CD14-positive monocyte (primary cell): ENCODE data around the gene ALG1. TPM values are rescaled to one million over a fixed set of nuclear protein-coding genes. Genes with fewer than 3 reads are reported as not detected.
A peak's percentile ranks its signal among the peaks of the same experiment; 100 is the strongest.

Experiments used
- DNase-seq, 3 donors: peaks; one replicate each; pipeline ENCODE4 v3.0.0-alpha.2; 2011 to 2022
- H2AFZ ChIP-seq: 2 replicates; pipeline ENCODE4 v1.6.0; 2012; ENCODE audit warnings: mild to moderate bottlenecking, low read depth, low read length, inconsistent platforms; ENCODE audit not compliant: insufficient read depth, poor library complexity, severe bottlenecking
- H3K27ac ChIP-seq, 2 donors: 1 replicate in 1 of 2; 2 replicates in 1 of 2; pipeline ENCODE4 v1.5.1; 2012 to 2013; ENCODE audit warnings: low read length in 2 of 2, control low read depth in 1 of 2, inconsistent platforms in 1 of 2, low read depth in 1 of 2, mild to moderate bottlenecking in 1 of 2
- H3K27me3 ChIP-seq, 2 donors: one replicate each; pipeline versions ENCODE4 v1.6.0 to v1.6.1; 2011 to 2013; ENCODE audit warnings: low read length in 2 of 2; ENCODE audit not compliant: control insufficient read depth in 2 of 2, insufficient read depth in 2 of 2
- H3K36me3 ChIP-seq, 2 donors: replicated peaks in 1 of 2; 1 replicate in 1 of 2; 2 replicates in 1 of 2; pipeline versions ENCODE4 v1.5.1 to v1.6.1; 2012 to 2013; ENCODE audit warnings: low read length in 2 of 2, control low read depth in 1 of 2, inconsistent platforms in 1 of 2, mild to moderate bottlenecking in 1 of 2; ENCODE audit not compliant: insufficient read depth in 2 of 2, control insufficient read depth in 1 of 2
- H3K4me1 ChIP-seq, 2 donors: 1 replicate in 1 of 2; 2 replicates in 1 of 2; pipeline versions ENCODE4 v1.5.1 to v1.6.1; 2012 to 2013; ENCODE audit warnings: low read length in 2 of 2, control low read depth in 1 of 2, inconsistent platforms in 1 of 2, mild to moderate bottlenecking in 1 of 2, moderate library complexity in 1 of 2; ENCODE audit not compliant: insufficient read depth in 2 of 2, control insufficient read depth in 1 of 2
- H3K4me2 ChIP-seq: replicated peaks from 2 replicates; pipeline ENCODE3; 2012; ENCODE audit warnings: low read length, moderate library complexity, mild to moderate bottlenecking; ENCODE audit not compliant: poor library complexity, severe bottlenecking; ENCODE audit errors: extremely low read depth
- H3K4me3 ChIP-seq, 3 experiments: fragments of 200-600 bp in 1 of 3; sonication (generic) in 1 of 3; replicated peaks in 1 of 3; 1 replicate in 2 of 3; 2 replicates in 1 of 3; pipeline ENCODE4 v1.5.1; 2011 to 2013; ENCODE audit warnings: low read length in 3 of 3, mild to moderate bottlenecking in 3 of 3, control low read depth in 2 of 3, low read depth in 2 of 3, inconsistent platforms in 1 of 3, moderate library complexity in 1 of 3
- H3K79me2 ChIP-seq: 2 replicates; pipeline ENCODE4 v1.6.0; 2012; ENCODE audit warnings: mild to moderate bottlenecking, control low read depth, inconsistent platforms, low read length, moderate library complexity; ENCODE audit not compliant: insufficient read depth
- H3K9ac ChIP-seq: 2 replicates; pipeline ENCODE4 v1.6.0; 2017; ENCODE audit warnings: low read length, mild to moderate bottlenecking; ENCODE audit not compliant: insufficient read depth, poor library complexity, severe bottlenecking
- H3K9me3 ChIP-seq, 2 donors: replicated peaks in 1 of 2; 1 replicate in 1 of 2; 2 replicates in 1 of 2; pipeline versions ENCODE4 v1.5.1 to v1.6.1; 2012 to 2013; ENCODE audit warnings: low read length in 2 of 2, control low read depth in 1 of 2; ENCODE audit not compliant: control insufficient read depth in 1 of 2, insufficient read depth in 1 of 2
- H4K20me1 ChIP-seq: 2 replicates; pipeline ENCODE4 v1.6.0; 2012; ENCODE audit warnings: mild to moderate bottlenecking, low read length, control low read depth, moderate library complexity; ENCODE audit not compliant: insufficient read depth
- H3K27ac Mint-ChIP-seq, 7 donors: one replicate each; pipeline ENCODE4 v1.8.0; 2020; ENCODE audit warnings: mild to moderate bottlenecking in 7 of 7, mixed read lengths in 7 of 7, moderate library complexity in 6 of 7, inconsistent platforms in 2 of 7
- H3K27me3 Mint-ChIP-seq, 3 donors: one replicate each; pipeline ENCODE4 v1.8.0; 2021 to 2022; ENCODE audit warnings: low read depth in 3 of 3, mild to moderate bottlenecking in 3 of 3, mixed read lengths in 3 of 3, moderate library complexity in 3 of 3, inconsistent platforms in 1 of 3
- H3K36me3 Mint-ChIP-seq, 2 donors: one replicate each; pipeline ENCODE4 v1.8.0; 2020; ENCODE audit warnings: mixed read lengths in 2 of 2, inconsistent platforms in 1 of 2, mild to moderate bottlenecking in 1 of 2
- H3K4me1 Mint-ChIP-seq: one replicate; pipeline ENCODE4 v1.8.0; 2020; ENCODE audit warnings: mild to moderate bottlenecking, mixed read lengths
- H3K4me3 Mint-ChIP-seq, 2 donors: one replicate each; pipeline ENCODE4 v1.8.0; 2020; ENCODE audit warnings: mild to moderate bottlenecking in 2 of 2, mixed read lengths in 2 of 2, moderate library complexity in 1 of 2
- H3K9me3 Mint-ChIP-seq, 7 donors: one replicate each; pipeline ENCODE4 v1.8.0; 2020 to 2022; ENCODE audit warnings: mixed read lengths in 7 of 7, mild to moderate bottlenecking in 6 of 7, moderate library complexity in 6 of 7, inconsistent platforms in 2 of 7
- WGBS: methylation state at CpG from one replicate; pipeline ENCODE4 v1.1.5; 2013; ENCODE audit warnings: missing lambda C conversion rate; ENCODE audit not compliant: insufficient coverage; 5-methylcytosine and 5-hydroxymethylcytosine counted together
- intact Hi-C, 2 donors: fragments of 100-400 bp; cut with micrococcal nuclease; formaldehyde crosslinking; loops; one replicate each; pipeline versions ENCODE4 v1.15.0 to v1.15.1; 2023
- polyA minus RNA-seq: library from RNA; depleted of rRNA, polyadenylated mRNA; stranded (reverse); fragments of >200 nt; gene quantifications from 2 replicates; pipeline ENCODE4 v1.2.3, GENCODE V29; 2012
- polyA plus RNA-seq, 3 donors: library from polyadenylated mRNA; depleted of rRNA in 1 of 3; unstranded in 2 of 3; stranded (reverse) in 1 of 3; fragments of 300-500 nt in 2 of 3; fragments of >200 nt in 1 of 3; fragmentation: Illumina TruSeq in 2 of 3; gene quantifications; 1 replicate in 2 of 3; 2 replicates in 1 of 3; pipeline ENCODE4 v1.2.3, GENCODE V29; 2012 to 2021
- total RNA-seq, 12 experiments: library from RNA in 1 of 12; stranded (reverse) in 1 of 12; fragments of 120-200 nt in 1 of 12; gene quantifications; one replicate each; pipeline ENCODE4 v1.2.4 and lab custom pipeline; 2013 to 2026; ENCODE audit warnings: mixed read lengths in 6 of 12, inconsistent platforms in 1 of 12
- TF ChIP-seq, protein P1 (sequence below): fragments of 200-600 bp; IDR thresholded peaks from one replicate; pipeline ENCODE4 v1.8.0; 2022; ENCODE audit warnings: antibody characterized with exemption, mild to moderate bottlenecking

The ALG1 gene, protein sequence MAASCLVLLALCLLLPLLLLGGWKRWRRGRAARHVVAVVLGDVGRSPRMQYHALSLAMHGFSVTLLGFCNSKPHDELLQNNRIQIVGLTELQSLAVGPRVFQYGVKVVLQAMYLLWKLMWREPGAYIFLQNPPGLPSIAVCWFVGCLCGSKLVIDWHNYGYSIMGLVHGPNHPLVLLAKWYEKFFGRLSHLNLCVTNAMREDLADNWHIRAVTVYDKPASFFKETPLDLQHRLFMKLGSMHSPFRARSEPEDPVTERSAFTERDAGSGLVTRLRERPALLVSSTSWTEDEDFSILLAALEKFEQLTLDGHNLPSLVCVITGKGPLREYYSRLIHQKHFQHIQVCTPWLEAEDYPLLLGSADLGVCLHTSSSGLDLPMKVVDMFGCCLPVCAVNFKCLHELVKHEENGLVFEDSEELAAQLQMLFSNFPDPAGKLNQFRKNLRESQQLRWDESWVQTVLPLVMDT
- total RNA-seq (2013): 13.5 TPM
- polyA plus RNA-seq (10 to 100 TPM in 2 of 3 donors, 1 to 10 TPM in 1; 9.3 to 31.0 (median 25.2) TPM), polyA minus RNA-seq (8.9 and 10.9 TPM in 2 replicates), total RNA-seq (lab: John Stamatoyannopoulos, UW) (1.2 to 10.2 (median 6.1) reads per million in 11 experiments)

DNA sequence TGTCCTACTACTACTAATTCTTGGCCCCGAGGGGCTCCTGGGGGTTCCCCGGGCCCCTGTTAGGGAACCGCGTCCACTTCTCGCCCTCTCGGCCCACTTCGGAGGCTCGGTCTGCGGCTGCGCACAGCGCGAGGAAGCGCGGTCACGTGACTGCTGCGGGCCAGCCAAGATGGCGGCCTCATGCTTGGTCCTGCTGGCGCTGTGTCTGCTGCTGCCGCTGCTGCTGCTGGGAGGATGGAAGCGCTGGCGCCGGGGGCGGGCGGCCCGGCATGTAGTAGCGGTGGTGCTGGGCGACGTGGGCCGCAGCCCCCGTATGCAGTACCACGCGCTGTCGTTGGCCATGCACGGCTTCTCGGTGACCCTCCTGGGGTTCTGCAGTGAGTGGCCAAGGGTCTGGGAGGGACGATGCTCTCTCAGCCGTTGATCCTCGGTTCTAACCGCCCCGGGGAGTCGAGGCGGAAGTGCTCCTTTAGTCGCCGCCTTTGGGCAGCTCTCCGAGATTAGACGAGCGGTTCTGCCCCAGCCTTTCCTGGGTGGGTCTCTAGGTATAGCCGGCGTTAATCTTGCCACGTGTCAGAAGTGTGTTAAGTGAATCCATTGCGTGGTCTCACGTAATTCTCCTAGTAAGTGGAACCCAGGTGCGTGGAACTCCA, at the start of gene ALG1:
ALG1 (plus strand) TSS at position 163 of the 653 bp plus-strand sequence; CDS start at position 170, 7 bp downstream.
- H3K4me3 ChIP-seq: peak within 1 kb of the TSS; percentile 57 to 83 (median 67)
- DNase-seq: peak; percentile 82 to 88 (median 86)
- intact Hi-C loops: no loop called here
- H3K79me2 ChIP-seq: peaks cover 9% of the 10 kb centered on the region
- H4K20me1 ChIP-seq: no peaks in the 10 kb centered on the region
- under 1% methylated on average over 53 of the region's 53 CpGs for WGBS
- Mint-ChIP-seq H3K27ac (peak within 1 kb of the TSS; percentile 90 to 96 (median 93)), H3K27me3 (peaks cover 0 to 4% (median 0%) of the 10 kb centered on the region in 3 donors), H3K9me3 (peaks cover 0 to 3% (median 0%) of the 10 kb centered on the region in 7 donors), H3K4me3 (peak within 1 kb of the TSS; percentile 98 to 99), H3K36me3 (peaks cover 23 to 24% of the 10 kb centered on the region in 2 donors), H3K4me1 (peaks cover 19% of the 10 kb centered on the region)
- H3K9me3 ChIP-seq: no peaks in the 10 kb centered on the region
- no peaks in the 10 kb centered on the region for H3K27me3 ChIP-seq
- H3K36me3 ChIP-seq: peaks cover 14 to 27% of the 10 kb centered on the region in 2 donors
- peak within 1 kb of the TSS; percentile 78 for H3K9ac ChIP-seq
- peak within 1 kb of the TSS; percentile 76 for H3K4me2 ChIP-seq
- H3K27ac ChIP-seq: peak within 1 kb of the TSS; percentile 71 to 91
- H2AFZ ChIP-seq: peak within 1 kb of the TSS; percentile 92
- peaks cover 16 to 20% of the 10 kb centered on the region in 2 donors for H3K4me1 ChIP-seq
- TF ChIP-seq, protein P1, sequence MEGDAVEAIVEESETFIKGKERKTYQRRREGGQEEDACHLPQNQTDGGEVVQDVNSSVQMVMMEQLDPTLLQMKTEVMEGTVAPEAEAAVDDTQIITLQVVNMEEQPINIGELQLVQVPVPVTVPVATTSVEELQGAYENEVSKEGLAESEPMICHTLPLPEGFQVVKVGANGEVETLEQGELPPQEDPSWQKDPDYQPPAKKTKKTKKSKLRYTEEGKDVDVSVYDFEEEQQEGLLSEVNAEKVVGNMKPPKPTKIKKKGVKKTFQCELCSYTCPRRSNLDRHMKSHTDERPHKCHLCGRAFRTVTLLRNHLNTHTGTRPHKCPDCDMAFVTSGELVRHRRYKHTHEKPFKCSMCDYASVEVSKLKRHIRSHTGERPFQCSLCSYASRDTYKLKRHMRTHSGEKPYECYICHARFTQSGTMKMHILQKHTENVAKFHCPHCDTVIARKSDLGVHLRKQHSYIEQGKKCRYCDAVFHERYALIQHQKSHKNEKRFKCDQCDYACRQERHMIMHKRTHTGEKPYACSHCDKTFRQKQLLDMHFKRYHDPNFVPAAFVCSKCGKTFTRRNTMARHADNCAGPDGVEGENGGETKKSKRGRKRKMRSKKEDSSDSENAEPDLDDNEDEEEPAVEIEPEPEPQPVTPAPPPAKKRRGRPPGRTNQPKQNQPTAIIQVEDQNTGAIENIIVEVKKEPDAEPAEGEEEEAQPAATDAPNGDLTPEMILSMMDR: no peak

DNA sequence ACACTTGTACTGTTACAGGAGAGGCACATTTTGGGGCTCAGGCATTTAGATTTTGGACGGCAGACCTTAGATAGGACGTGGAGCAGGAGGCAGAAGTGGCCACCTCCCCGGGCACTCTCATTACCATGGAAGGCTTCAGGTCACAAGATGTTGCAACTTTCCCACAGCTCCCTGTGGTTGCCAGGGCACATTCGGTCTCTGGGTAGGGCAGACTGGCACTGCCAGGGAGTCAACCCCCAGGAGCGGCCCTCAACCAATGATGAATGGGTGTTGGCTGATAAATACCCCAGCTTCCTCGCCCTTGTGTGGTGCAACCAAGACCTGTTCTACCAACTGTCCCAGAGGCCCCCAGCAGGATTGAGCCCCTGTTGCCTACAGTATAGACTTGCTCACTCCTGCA, 49.1 kb upstream of the ALG1 start:
- intact Hi-C loops: no loop called here
- H3K4me1 Mint-ChIP-seq: no peaks in the 10 kb centered on the region

More for the DNA sequence above, 49.1 kb upstream of the ALG1 start:
- Mint-ChIP-seq H3K4me3 (no peak overlapping the region), H3K27me3 (peaks cover 0 to 5% (median 4%) of the 10 kb centered on the region in 3 donors), H3K36me3 (peaks cover 18 to 31% of the 10 kb centered on the region in 2 donors), H3K9me3 (peaks cover 0 to under 1% (median 0%) of the 10 kb centered on the region in 7 donors), H3K27ac (no peak overlapping the region)
- no peaks in the 10 kb centered on the region for H4K20me1 ChIP-seq
- peaks cover 0 to under 1% of the 10 kb centered on the region in 2 donors for H3K9me3 ChIP-seq
- TF ChIP-seq, protein P1: no peak
- 86% methylated on average over 4 of the region's 6 CpGs for WGBS
- H3K36me3 ChIP-seq: peaks cover 15 to 27% of the 10 kb centered on the region in 2 donors
- H2AFZ ChIP-seq: no peak overlapping the region
- no peak overlapping the region for H3K27ac ChIP-seq
- no peak overlapping the region for H3K9ac ChIP-seq
- no peak overlapping the region for H3K4me2 ChIP-seq
- no peak for DNase-seq
- H3K27me3 ChIP-seq: no peaks in the 10 kb centered on the region
- H3K4me3 ChIP-seq: no peak overlapping the region
- H3K4me1 ChIP-seq: no peaks in the 10 kb centered on the region
- no peaks in the 10 kb centered on the region for H3K79me2 ChIP-seq
